Fibroblast of lung (primary cell): ENCODE results near the gene ART1. TPM values are rescaled to one million over a fixed set of nuclear protein-coding genes. Genes with fewer than 3 reads are reported as not detected.

Experiments used
- DNase-seq, 2 donors: peaks; one replicate each; pipeline versions ENCODE4 v3.0.0 to v3.0.0-alpha.2; 2010; ENCODE audit warnings: low read depth in 2 of 2
- H2AFZ ChIP-seq: 2 replicates; pipeline ENCODE4 v1.5.1; 2012; ENCODE audit warnings: low read length, control low read depth, inconsistent platforms
- H3K27ac ChIP-seq: 2 replicates; pipeline ENCODE4 v1.5.1; 2011; ENCODE audit warnings: low read length, control low read depth; ENCODE audit not compliant: insufficient read depth
- H3K27me3 ChIP-seq: 2 replicates; pipeline ENCODE4 v1.5.1; 2011; ENCODE audit warnings: mild to moderate bottlenecking, low read length; ENCODE audit not compliant: control insufficient read depth, insufficient read depth
- H3K36me3 ChIP-seq: 2 replicates; pipeline ENCODE4 v1.5.1; 2011; ENCODE audit warnings: low read length; ENCODE audit not compliant: control insufficient read depth, insufficient read depth
- H3K4me1 ChIP-seq: 2 replicates; pipeline ENCODE4 v1.5.1; 2011; ENCODE audit warnings: low read length; ENCODE audit not compliant: control insufficient read depth, insufficient read depth; ENCODE audit errors: extremely low read depth
- H3K4me2 ChIP-seq: 2 replicates; pipeline ENCODE4 v1.5.1; 2011; ENCODE audit warnings: low read length, control low read depth; ENCODE audit not compliant: insufficient read depth; ENCODE audit errors: extremely low read depth
- H3K4me3 ChIP-seq, 4 experiments: fragments of 200-600 bp in 1 of 4; sonication (generic) in 1 of 4; replicated peaks in 1 of 4; 2 replicates each; pipeline ENCODE4 v1.5.1; 2011 to 2016; ENCODE audit warnings: low read length in 4 of 4, low read depth in 3 of 4, mild to moderate bottlenecking in 3 of 4, control low read depth in 2 of 4, inconsistent platforms in 1 of 4, mixed read lengths in 1 of 4; ENCODE audit not compliant: insufficient read depth in 1 of 4; ENCODE audit errors: control extremely low read depth in 1 of 4
- H3K79me2 ChIP-seq: 2 replicates; pipeline ENCODE4 v1.5.1; 2012; ENCODE audit warnings: mild to moderate bottlenecking, low read length, inconsistent platforms; ENCODE audit not compliant: control insufficient read depth, insufficient read depth
- H3K9ac ChIP-seq: 2 replicates; pipeline ENCODE4 v1.5.1; 2011; ENCODE audit warnings: mild to moderate bottlenecking, low read length, control low read depth; ENCODE audit not compliant: insufficient read depth
- H3K9me3 ChIP-seq: 2 replicates; pipeline ENCODE4 v1.5.1; 2012; ENCODE audit warnings: low read depth, low read length; ENCODE audit not compliant: control insufficient read depth, insufficient read depth
- H4K20me1 ChIP-seq: 2 replicates; pipeline ENCODE4 v1.5.1; 2011; ENCODE audit warnings: low read length; ENCODE audit not compliant: control insufficient read depth, insufficient read depth; ENCODE audit errors: extremely low read depth
- EZH2 ChIP-seq: IDR thresholded peaks from 2 replicates; pipeline ENCODE4 v1.5.1; 2012; ENCODE audit warnings: low read length, control low read depth, mild to moderate bottlenecking; ENCODE audit errors: missing control alignments
- polyA plus RNA-seq, 2 donors: library from polyadenylated mRNA; depleted of rRNA in 1 of 2; stranded (reverse) in 1 of 2; unstranded in 1 of 2; fragments of >200 nt; gene quantifications; 2 replicates each; pipeline ENCODE4 v1.2.1, GENCODE V29; 2011 to 2012; ENCODE audit warnings: missing spikeins in 1 of 2
- total RNA-seq: library from RNA; depleted of rRNA; stranded (reverse); fragments of >200 nt; gene quantifications from 2 replicates; pipeline ENCODE4 v1.2.1, GENCODE V29; 2014
- TF ChIP-seq, protein P1 (sequence below), 2 donors: IDR thresholded peaks in 1 of 2; conservative IDR thresholded peaks in 1 of 2; 1 replicate in 1 of 2; 2 replicates in 1 of 2; pipeline ENCODE4 v1.5.1; 2011 to 2012; ENCODE audit warnings: low read length in 2 of 2, control low read depth in 1 of 2, inconsistent platforms in 1 of 2, low read depth in 1 of 2, mild to moderate bottlenecking in 1 of 2

The ART1 gene
- total and polyA plus RNA-seq, 2 donors (not counting 1 experiment from before 2014, with no cell fraction given): not detected

DNA sequence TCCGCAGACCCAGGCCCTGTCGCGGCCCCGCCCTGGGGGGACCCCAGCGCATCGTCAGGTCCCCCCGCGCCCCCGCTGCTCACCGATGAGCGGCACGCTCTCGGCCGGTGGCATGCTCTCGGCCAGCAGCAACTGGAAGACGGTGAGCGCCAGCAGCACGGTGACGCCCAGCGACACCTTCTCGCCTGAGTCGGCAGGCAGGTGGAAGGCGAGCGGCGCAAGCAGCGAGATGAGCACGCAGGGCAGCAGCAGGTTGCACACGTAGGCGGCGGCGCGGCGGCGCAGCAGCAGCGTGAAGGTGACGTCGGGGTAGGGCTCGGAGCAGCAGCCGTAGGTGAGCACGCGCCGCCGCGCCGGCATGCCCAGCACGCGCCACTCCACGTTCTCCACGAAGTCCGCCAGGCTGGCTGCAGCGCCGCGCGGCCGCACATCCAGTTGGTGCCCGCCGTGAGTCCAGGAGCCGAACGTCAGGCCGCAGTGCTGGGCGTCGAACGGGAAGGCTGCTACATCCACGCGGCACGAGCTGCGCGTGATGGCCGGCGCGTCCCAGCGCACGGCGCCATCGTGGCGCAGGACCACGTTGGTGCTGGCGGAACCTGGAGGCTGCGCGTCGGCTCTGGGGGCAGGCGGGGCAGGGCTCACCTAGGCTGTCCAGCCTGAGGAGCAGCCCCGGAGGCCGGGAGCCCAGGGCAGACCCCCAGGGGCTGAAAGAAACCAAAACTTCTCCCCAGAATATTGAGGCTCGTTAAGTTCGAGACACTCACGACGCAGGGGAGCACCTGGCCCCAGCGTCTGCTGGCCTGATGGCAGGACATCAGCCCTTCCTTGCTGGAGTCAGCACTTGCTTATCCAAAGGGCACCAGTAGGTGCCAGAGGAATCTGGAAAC, 22.5 kb downstream of the ART1 start:
- no peak overlapping the region for H2AFZ ChIP-seq
- no peak overlapping the region for H3K27ac ChIP-seq
- peaks cover 17% of the 10 kb centered on the region for H3K36me3 ChIP-seq
- H3K4me3 ChIP-seq: no peak overlapping the region
- H3K4me2 ChIP-seq: no peak overlapping the region
- H3K9me3 ChIP-seq: no peaks in the 10 kb centered on the region
- H3K9ac ChIP-seq: no peak overlapping the region
- TF ChIP-seq, protein P1, sequence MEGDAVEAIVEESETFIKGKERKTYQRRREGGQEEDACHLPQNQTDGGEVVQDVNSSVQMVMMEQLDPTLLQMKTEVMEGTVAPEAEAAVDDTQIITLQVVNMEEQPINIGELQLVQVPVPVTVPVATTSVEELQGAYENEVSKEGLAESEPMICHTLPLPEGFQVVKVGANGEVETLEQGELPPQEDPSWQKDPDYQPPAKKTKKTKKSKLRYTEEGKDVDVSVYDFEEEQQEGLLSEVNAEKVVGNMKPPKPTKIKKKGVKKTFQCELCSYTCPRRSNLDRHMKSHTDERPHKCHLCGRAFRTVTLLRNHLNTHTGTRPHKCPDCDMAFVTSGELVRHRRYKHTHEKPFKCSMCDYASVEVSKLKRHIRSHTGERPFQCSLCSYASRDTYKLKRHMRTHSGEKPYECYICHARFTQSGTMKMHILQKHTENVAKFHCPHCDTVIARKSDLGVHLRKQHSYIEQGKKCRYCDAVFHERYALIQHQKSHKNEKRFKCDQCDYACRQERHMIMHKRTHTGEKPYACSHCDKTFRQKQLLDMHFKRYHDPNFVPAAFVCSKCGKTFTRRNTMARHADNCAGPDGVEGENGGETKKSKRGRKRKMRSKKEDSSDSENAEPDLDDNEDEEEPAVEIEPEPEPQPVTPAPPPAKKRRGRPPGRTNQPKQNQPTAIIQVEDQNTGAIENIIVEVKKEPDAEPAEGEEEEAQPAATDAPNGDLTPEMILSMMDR (conservative IDR thresholded peaks at IDR 0.05 in 1 of 2, IDR thresholded peaks at IDR 0.05 in 1 of 2; ENCODE audit: low read depth in 1 of 2, low read length in 2 of 2): no peak
- no peak for TF ChIP-seq EZH2
- H3K27me3 ChIP-seq: no peaks in the 10 kb centered on the region
- no peaks in the 10 kb centered on the region for H3K4me1 ChIP-seq
- no peaks in the 10 kb centered on the region for H4K20me1 ChIP-seq
- H3K79me2 ChIP-seq: no peaks in the 10 kb centered on the region
- no peak for DNase-seq

DNA sequence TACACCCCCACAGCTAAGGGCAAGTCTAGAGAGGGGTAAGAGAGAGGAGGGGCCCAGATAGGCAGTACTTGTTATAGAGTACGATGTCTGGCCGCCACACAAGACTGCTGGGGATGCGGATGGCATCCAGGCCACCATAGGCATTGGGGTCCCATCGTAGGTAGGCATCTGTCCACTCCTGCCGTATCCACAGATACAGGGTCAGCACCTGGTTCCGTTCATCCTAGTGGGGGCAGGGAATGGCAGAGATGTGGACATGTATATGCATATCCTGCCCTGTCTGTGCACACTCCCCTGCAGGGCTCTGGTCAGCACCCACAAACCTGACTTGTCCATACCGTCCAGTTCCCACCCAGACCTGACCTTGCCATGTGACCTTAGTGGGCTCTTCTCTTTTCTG, 24.2 kb downstream of the ART1 start:
- no peak for DNase-seq
- H2AFZ ChIP-seq: no peak overlapping the region
- H3K4me2 ChIP-seq: no peak overlapping the region
- no peaks in the 10 kb centered on the region for H3K9me3 ChIP-seq
- no peak for TF ChIP-seq EZH2
- TF ChIP-seq, protein P1 (conservative IDR thresholded peaks at IDR 0.05 in 1 of 2, IDR thresholded peaks at IDR 0.05 in 1 of 2; ENCODE audit: low read depth in 1 of 2, low read length in 2 of 2): no peak
- peaks cover 17% of the 10 kb centered on the region for H3K36me3 ChIP-seq
- no peaks in the 10 kb centered on the region for H4K20me1 ChIP-seq
- no peak overlapping the region for H3K9ac ChIP-seq
- H3K27me3 ChIP-seq: no peaks in the 10 kb centered on the region
- H3K4me1 ChIP-seq: no peaks in the 10 kb centered on the region
- no peak overlapping the region for H3K27ac ChIP-seq
- H3K4me3 ChIP-seq: no peak overlapping the region
- no peaks in the 10 kb centered on the region for H3K79me2 ChIP-seq

DNA sequence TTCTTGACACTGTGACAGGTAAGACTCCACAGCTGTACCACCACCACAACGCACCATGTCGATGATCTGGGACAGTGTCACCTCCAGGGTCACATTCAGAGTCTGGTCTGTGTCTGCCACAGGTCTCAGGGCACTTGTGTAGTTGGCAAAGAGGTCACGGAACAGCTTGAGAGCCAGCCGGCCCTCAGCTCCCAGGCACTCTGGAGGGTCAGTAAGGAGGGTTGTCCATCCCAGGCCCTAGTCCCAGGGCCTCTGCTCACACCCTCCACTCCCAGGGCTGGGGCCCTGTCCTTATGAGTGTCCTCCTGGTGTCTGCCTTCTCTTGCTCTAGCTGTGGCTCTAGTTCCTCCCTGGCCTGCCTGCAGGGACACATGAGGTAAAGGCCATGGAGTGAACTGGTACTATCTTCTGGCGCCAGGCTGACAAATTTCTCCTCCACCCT, 24.8 kb downstream of the ART1 start:
- no peak overlapping the region for H3K4me2 ChIP-seq
- no peak for DNase-seq
- H2AFZ ChIP-seq: no peak overlapping the region
- H3K27me3 ChIP-seq: no peaks in the 10 kb centered on the region
- peaks cover 15% of the 10 kb centered on the region for H3K36me3 ChIP-seq
- no peak overlapping the region for H3K27ac ChIP-seq
- H3K4me3 ChIP-seq: no peak overlapping the region
- no peak overlapping the region for H3K9ac ChIP-seq
- no peak for TF ChIP-seq EZH2
- H3K79me2 ChIP-seq: no peaks in the 10 kb centered on the region
- H4K20me1 ChIP-seq: no peaks in the 10 kb centered on the region
- no peaks in the 10 kb centered on the region for H3K9me3 ChIP-seq
- no peaks in the 10 kb centered on the region for H3K4me1 ChIP-seq
